ENCODE measurements around the gene LNX1. TPM values are rescaled to one million over a fixed set of nuclear protein-coding genes. Genes with fewer than 3 reads are reported as not detected.

LNX1 gene
- polyA plus RNA-seq, 1 of the 3 experiments (the other 2 are of a cell fraction), result 0.16 TPM

- TF ChIP-seq USF2 (IDR thresholded peaks at IDR 0.05; ENCODE audit: borderline replicate concordance, low read depth, low read length) (no peak), MAX (IDR thresholded peaks at IDR 0.05; ENCODE audit: low read depth) (no peak), JUND (IDR thresholded peaks at IDR 0.05) (no peak), USF1 (IDR thresholded peaks at IDR 0.05; ENCODE audit: borderline replicate concordance, low read depth) (no peak), RAD21 (IDR thresholded peaks at IDR 0.05; ENCODE audit: low read length) (no peak), TAF1 (IDR thresholded peaks at IDR 0.05; ENCODE audit: borderline replicate concordance, low read depth, low read length) (no peak)
Measured at GRCh38 chr4:53593765-53594164, 2.5 kb upstream of the LNX1 start (continued).

GRCh38 chr4:53592686-53593501, 1.6 kb upstream of the LNX1 start:
- no peak for DNase-seq
- H3K9me3 ChIP-seq, result no peaks in the 10 kb centered on the region
- H3K79me2 ChIP-seq (ENCODE audit: insufficient read depth), result no peaks in the 10 kb centered on the region
- no peak overlapping the region for H2AFZ ChIP-seq (ENCODE audit: low read depth)
- H3K4me3 ChIP-seq (ENCODE audit: low read depth in 2 of 2, low read length in 1 of 2), result no peak overlapping the region
- no peak overlapping the region for H3K4me2 ChIP-seq
- H4K20me1 ChIP-seq (ENCODE audit: insufficient read depth), result no peaks in the 10 kb centered on the region
- no peaks in the 10 kb centered on the region for H3K9me2 ChIP-seq
- no peak overlapping the region for H3K9ac ChIP-seq
- no peaks in the 10 kb centered on the region for H3K27me3 ChIP-seq (ENCODE audit: insufficient read depth)
- no peaks in the 10 kb centered on the region for H3K36me3 ChIP-seq (replicated peaks in 1 of 2; ENCODE audit: control insufficient read depth in 1 of 2, insufficient read depth in 2 of 2, low read length in 1 of 2)
- CTCF ChIA-PET, result interaction anchor here (0.7 kb wide), 1 partner anchor 302 kb away, joined by 3 read pairs; no protein-coding TSS in a partner anchor
- H3K27ac ChIP-seq (ENCODE audit: low read depth in 2 of 2, low read length in 1 of 2), result no peak overlapping the region
- 87% methylated on average over 20 of the region's 20 CpGs for WGBS (ENCODE audit: low lambda C conversion rate)
- peaks cover 4% of the 10 kb centered on the region for H3F3A ChIP-seq (replicated peaks; ENCODE audit: insufficient read depth)
- no peaks in the 10 kb centered on the region for H3K4me1 ChIP-seq (ENCODE audit: control insufficient read depth in 1 of 2, insufficient read depth in 2 of 2, low read depth in 1 of 2, low read length in 1 of 2)
- POLR2A ChIA-PET, result no interaction called here
- TF ChIP-seq MXI1 (IDR thresholded peaks at IDR 0.05; ENCODE audit: low read depth, low read length), result no peak
- TF ChIP-seq CTCF (IDR thresholded peaks at IDR 0.05), result no peak
- no peak for TF ChIP-seq FOXJ3 (CRISPR knock-in tag; IDR thresholded peaks at IDR 0.05)
- TF ChIP-seq TEAD4 (IDR thresholded peaks at IDR 0.05; ENCODE audit: borderline replicate concordance, insufficient read depth), result no peak
- TF ChIP-seq NRF1 (IDR thresholded peaks at IDR 0.05; ENCODE audit: low read depth, low read length), result no peak
- TF ChIP-seq RFX5 (IDR thresholded peaks at IDR 0.05; ENCODE audit: low read length), result no peak
- TF ChIP-seq RAD21 (IDR thresholded peaks at IDR 0.05; ENCODE audit: low read length), result no peak
- no peak for TF ChIP-seq NFIC (IDR thresholded peaks at IDR 0.05; ENCODE audit: borderline replicate concordance)
- TF ChIP-seq POLR2AphosphoS5 (IDR thresholded peaks at IDR 0.05; ENCODE audit: low read depth, low read length), result no peak
- TF ChIP-seq EP300 (IDR thresholded peaks at IDR 0.05; ENCODE audit: borderline replicate concordance in 1 of 2, low read depth in 1 of 2, low read length in 1 of 2), result no peak
- TF ChIP-seq SMC3 (IDR thresholded peaks at IDR 0.05; ENCODE audit: low read depth, low read length), result no peak
- TF ChIP-seq MAX (IDR thresholded peaks at IDR 0.05; ENCODE audit: low read depth), result no peak
- no peak for TF ChIP-seq GABPA (IDR thresholded peaks at IDR 0.05; ENCODE audit: low read depth)
- no peak for TF ChIP-seq PBX3 (IDR thresholded peaks at IDR 0.05)
- TF ChIP-seq CHD2 (IDR thresholded peaks at IDR 0.05; ENCODE audit: low read length, partially characterized antibody), result no peak
- no peak for TF ChIP-seq REST (IDR thresholded peaks at IDR 0.05; ENCODE audit: low read depth, low read length)
- TF ChIP-seq RCOR1 (IDR thresholded peaks at IDR 0.05; ENCODE audit: low read length), result no peak
- no peak for TF ChIP-seq MEF2A (IDR thresholded peaks at IDR 0.05; ENCODE audit: borderline replicate concordance, low read depth)
- no peak for TF ChIP-seq RXRA (IDR thresholded peaks at IDR 0.05; ENCODE audit: borderline replicate concordance, low read depth)

All from SK-N-SH (cell line).